C4-2B (cell line): ENCODE results near the gene INTS12.

ENCODE experiments used
- CTCF ChIP-seq: fragments of 450-650 bp; conservative IDR thresholded peaks from 2 replicates; pipeline ENCODE4 v1.5.1; 2017; ENCODE audit warnings: mild to moderate bottlenecking
- ZFX ChIP-seq: fragments of 450-650 bp; IDR thresholded peaks from 2 replicates; pipeline ENCODE4 v1.6.1; 2017

GRCh38 chr4:105719204-105719603 lies 10.7 kb upstream of the INTS12 start:
- no peak for TF ChIP-seq CTCF
- no peak for TF ChIP-seq ZFX
